Effector CD4-positive, alpha-beta T cell (primary cell): Measurements from ENCODE around the gene TFR2.
"Not testable (repeated sequence)": the region's sequence is repeated elsewhere in the genome, so short reads cannot be mapped to it uniquely, and the experiment has no call there.

Experiments
- DNase-seq: peaks from one replicate; pipeline ENCODE4 v3.0.0-alpha.2; 2020

TFR2 gene

DNA sequence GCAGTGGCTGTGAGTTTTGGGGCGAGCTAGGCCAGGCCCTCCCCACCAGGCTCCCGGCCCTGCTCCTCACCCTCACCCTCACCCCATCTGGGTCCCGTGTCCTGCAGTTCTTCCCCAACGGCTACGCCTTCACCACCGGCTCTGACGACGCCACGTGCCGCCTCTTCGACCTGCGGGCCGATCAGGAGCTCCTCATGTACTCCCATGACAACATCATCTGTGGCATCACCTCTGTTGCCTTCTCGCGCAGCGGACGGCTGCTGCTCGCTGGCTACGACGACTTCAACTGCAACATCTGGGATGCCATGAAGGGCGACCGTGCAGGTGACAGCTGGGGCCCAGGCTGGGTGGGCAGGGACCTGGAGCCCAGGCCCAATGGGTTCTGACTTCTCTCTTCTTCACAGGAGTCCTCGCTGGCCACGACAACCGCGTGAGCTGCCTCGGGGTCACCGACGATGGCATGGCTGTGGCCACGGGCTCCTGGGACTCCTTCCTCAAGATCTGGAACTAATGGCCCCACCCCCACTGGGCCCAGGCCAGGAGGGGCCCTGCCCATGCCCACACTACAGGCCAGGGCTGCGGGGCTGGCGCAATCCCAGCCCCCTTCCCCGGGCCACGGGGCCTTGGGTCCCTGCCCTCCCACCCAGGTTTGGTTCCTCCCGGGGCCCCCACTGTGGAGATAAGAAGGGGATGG, 37.1 kb upstream of the TFR2 start:
- DNase-seq, result no peak

- no peak for DNase-seq
Observed at GRCh38 chr7:100677308-100678267, 36.2 kb upstream of the TFR2 start.

DNA sequence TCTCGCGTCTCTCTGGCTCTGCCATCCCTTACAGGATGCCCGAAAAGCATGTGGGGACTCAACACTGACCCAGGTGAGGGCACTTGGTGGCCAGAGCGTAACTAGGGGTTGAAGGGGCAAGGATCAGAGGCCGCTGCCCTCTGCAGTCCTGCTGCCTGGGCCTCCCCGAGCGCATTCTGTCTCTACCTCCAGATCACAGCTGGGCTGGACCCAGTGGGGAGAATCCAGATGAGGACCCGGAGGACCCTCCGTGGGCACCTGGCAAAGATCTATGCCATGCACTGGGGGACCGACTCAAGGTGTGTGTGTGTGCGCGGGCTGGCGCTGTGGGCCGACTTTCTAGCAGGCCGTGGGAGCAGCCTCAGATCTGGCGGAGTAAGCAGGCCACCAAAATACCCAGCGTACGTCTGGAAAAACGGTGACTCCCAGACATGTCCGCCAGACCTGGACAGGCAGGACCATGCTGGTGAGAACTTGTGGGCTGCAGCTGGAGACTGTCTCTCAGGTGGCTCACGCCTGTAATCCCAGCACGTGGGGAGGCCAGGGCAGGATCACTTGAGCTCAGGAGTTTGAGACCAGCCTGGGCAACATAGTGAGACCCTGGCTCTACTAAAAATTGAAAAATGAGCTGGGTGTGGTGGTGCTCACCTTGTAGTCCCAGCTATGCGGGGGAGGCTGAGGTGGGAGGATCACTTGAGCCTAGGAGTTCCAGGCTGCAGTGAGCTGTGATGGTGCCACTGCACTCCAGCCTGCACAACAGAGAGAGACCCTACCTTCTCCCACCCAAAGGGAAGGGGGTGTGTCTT, 35.4 kb upstream of the TFR2 start:
- no peak for DNase-seq

- DNase-seq, result peak; percentile 96
Observed at GRCh38 chr7:100675581-100676350, 34.4 kb upstream of the TFR2 start.

DNA sequence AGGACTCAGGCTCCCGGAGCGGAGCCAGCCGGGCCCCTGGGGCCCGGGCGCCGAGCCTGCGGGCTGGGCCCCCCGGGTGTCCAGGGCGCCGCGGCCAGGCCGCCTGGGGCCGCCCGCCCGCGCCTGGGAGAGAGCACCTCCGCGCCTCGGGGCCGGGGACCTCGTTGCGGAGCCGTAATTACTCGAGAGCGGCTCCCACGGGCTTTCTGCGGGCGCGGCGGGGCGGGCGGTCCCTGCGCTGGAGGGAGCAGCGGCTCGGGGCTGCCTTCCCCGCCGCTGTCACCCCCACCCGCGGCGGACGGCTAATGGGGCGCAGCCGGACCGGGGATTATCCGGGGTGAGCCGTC, 33.7 kb upstream of the TFR2 start:
- DNase-seq, result no peak

GRCh38 chr7:100674411-100675104, 33.2 kb upstream of the TFR2 start:
- DNase-seq, result no peak

DNA sequence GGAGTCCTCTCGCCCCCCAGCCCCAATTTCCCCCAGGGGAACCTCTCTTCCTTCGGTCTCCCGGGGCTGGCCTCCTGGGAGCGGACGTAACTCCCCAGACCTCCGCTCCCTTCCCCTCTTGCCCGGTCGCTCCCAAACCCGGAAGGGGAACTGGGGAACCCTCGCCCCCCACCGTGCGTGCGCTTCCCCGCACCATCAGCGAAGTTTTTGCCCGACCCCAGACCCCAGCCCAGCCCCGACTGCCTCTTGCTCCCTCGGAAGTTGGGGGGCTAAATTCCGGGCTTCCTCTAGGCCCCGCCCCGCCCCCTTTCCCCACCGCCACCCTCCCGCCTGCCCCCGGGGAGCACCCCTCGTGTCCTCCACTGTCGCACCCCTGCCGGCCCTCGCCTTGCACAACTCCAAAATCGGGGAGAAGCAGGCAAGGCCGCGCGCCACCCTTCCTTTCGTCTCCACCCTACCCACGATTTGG, 32.6 kb upstream of the TFR2 start:
- no peak for DNase-seq

DNA sequence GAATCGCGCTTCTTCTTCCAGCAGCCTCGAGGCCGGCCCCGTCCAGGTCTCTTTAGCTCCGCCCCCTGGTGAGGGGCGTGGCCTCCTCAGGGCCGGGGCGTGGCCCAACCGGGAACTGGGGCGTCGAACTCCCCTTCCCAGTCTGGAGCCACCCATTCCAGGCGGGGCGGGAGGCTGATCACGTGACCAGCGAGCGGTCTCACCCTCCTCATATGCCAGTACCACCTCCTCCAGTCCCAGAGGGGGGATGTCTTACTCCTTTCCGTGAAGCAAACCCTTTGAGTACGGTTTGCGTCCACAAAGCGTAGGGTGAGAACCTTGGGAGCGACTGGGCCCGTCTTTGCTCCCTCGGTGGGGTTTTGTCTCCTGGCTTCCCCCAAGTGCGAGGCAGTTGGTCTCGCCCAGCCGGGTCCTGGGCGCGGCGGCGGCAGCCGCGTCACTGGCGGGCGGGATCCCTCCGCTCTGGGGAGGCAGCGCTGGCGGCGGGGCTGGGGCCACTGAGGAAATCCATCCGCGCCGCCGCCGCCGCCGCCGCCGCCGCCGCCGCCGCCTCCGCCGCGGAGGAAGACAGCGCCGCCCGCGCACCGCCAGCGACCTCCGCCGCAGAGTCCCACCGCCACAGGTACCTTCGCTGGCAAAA, 32.1 kb upstream of the TFR2 start, which contains the start of gene GNB2:
TSS of gene GNB2 (plus strand) at position 439 of the 640 bp plus-strand sequence. CDS start 2,526 bp downstream, outside the sequence.
- DNase-seq, result peak; percentile 94

GRCh38 chr7:100671353-100672327, 30.3 kb upstream of the TFR2 start:
- no peak for DNase-seq

GRCh38 chr7:100670074-100670473, 28.7 kb upstream of the TFR2 start:
- no peak for DNase-seq

DNA sequence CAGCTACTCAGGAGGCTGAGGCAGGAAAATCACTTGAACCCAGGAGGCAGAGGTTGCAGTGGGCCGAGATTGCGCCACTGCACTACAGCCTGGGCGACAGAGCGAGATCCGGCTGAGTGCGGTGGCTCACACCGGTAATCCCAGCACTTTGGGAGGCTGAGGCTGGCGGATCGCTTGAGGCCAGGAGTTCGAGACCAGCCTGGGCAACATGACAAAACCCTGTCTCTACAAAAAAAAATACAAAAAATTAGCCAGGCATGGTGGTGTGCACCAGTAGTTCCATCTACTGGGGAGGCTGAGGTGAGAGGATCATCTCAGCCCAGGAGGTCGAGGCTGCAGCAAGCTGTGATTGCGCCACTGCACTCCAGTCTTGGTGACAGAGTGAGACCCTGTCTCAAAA, 27.8 kb upstream of the TFR2 start:
- not testable (repeated sequence) for DNase-seq

DNA sequence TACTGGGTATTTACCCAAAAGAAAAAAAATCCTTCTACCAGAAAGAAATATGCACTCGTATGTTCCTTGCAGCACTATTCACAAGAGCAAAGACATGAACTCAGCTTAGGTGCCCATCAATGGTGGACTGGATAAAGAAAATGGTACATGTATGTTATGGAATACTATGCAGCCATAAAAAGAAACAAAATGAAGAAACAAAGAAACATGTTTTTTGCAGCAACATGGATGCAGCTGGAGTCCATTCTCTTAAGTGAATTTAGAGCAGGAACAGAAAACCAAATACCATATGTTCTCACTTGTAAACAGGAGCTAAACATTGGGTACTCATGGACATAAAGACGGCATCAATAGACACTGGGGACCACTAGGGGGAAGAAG, 26.7 kb upstream of the TFR2 start:
- no peak for DNase-seq

GRCh38 chr7:100667331-100668068, 26.1 kb upstream of the TFR2 start:
- DNase-seq, result no peak

DNA sequence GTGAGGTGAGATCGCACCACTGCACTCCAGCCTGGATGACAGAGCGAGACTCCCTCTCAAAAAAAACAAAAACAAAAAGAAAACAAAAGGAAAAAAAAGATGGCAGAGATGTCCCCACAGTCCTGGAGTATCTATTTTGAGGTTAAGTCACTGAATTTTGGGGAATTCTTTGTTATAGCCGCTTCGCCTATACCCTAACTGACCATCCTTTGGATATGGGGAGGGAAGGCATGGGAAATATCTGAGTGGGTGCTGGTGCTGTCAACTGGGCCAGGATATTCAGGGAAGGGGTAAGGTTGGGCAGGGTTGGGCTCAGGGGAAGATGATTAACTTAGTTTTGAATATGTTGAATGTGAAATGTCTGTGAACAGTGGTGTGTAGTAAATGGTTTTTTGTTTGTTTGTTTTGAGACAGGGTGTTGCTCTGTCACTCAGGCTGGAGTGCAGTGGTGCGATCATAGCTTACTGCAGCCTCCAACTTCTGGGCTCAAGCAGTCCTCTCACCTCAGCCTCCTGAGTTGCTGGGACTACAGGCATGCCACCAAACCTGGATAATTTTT, 23.9 kb upstream of the TFR2 start:
- no peak for DNase-seq

DNA sequence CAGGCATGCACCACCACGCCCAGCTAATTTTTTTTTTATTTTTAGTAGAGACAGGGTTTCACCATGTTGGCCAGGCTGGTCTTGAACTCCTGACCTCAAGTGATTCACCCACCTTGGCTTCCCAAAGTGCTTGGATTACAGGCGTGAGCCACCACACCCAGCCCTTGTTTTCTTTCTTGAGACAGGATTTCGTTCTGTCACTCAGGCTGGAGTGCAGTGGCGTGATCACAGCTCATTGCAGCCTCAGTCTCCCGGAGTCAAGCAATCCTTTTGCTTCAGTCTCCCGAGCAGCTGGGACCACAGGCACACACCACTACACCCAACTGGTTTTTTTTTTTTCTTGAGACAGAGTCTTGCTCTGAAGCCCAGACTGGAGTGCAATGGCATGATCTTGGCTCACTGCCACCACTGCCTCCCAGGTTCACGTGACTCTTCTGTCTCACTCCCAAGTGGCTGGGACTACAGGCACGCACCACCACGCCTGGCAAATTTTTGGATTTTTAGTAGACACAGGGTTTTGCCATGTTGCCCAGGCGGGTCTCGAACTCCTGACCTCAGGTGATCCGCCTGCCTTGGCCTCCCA, 20.9 kb upstream of the TFR2 start:
- DNase-seq, result not testable (repeated sequence)

DNA sequence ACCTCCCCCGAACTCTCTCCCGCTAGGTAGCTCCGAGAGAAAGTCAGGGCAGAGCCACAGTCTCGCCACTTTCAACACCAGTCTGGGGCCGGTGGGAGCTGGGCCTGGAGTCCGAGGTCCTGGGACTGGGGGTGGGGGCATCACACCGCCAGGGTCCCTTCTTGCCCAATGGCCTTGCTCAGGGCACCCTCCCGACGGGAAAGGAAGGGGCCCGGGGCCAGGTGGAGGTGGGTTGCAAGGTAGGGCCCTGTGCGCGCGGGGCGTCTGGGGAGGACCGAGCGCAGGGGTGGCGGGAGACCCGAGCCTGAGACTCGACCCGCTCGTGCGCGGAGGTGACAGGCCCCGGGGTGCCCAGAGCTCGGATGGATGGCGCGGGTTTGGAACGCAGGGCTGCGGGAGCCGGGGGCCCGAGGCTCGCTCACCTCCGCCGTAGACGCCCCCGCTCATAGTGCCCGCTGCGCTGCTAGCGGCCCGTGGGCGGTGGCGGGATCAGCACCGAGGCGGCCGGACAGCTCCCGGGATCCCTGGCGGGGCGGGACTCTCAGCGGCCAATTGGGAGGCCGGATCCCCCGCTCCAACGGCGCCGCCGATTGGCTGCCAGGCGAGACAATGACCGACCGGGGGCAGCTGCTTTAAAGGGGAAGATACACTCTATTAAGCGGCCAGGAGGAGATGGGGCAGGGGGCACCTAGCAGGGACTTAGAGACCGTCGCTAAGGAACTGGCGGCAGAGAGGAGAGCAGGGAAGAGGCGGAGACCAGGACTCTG, 14.7 kb upstream of the TFR2 start, which contains the start of gene ACTL6B:
TSS of gene ACTL6B (minus strand) at position 541 of the 767 bp plus-strand sequence. CDS start at position 447, 94 bp downstream.
- no peak for DNase-seq
